Vagina (tissue), 2 donors: ENCODE measurements around the gene RAD23A.

Experiments
- CTCF ChIP-seq, 3 experiments: fragments of 450-650 bp in 2 of 3; fragments of 200-600 bp in 1 of 3; sonication (generic) in 1 of 3; IDR thresholded peaks; one replicate each; pipeline ENCODE4 v1.5.1; 2017 to 2019; ENCODE audit warnings: antibody characterized with exemption in 3 of 3, mild to moderate bottlenecking in 2 of 3, moderate library complexity in 2 of 3
- POLR2A ChIP-seq, 2 donors: fragments of 450-650 bp; IDR thresholded peaks; one replicate each; pipeline ENCODE4 v1.6.1; 2017; ENCODE audit warnings: antibody characterized with exemption in 2 of 2, mild to moderate bottlenecking in 2 of 2, moderate library complexity in 2 of 2

GRCh38 chr19:12969292-12969988 is 23.8 kb downstream of the RAD23A start, which contains the start of gene DAND5:
- no peak for TF ChIP-seq POLR2A (IDR thresholded peaks at IDR 0.05)
- no peak for TF ChIP-seq CTCF (IDR thresholded peaks at IDR 0.05)
